GM19025 (cell line): ENCODE data around the gene SCRN2.

Experiments used
- ATAC-seq: cut with Tn5 transposase; IDR thresholded peaks from one replicate; pipeline ENCODE4 v1.9.1; 2021; ENCODE audit warnings: mild to moderate bottlenecking, low read depth, moderate library complexity; ENCODE audit not compliant: unreplicated experiment

Gene SCRN2

DNA sequence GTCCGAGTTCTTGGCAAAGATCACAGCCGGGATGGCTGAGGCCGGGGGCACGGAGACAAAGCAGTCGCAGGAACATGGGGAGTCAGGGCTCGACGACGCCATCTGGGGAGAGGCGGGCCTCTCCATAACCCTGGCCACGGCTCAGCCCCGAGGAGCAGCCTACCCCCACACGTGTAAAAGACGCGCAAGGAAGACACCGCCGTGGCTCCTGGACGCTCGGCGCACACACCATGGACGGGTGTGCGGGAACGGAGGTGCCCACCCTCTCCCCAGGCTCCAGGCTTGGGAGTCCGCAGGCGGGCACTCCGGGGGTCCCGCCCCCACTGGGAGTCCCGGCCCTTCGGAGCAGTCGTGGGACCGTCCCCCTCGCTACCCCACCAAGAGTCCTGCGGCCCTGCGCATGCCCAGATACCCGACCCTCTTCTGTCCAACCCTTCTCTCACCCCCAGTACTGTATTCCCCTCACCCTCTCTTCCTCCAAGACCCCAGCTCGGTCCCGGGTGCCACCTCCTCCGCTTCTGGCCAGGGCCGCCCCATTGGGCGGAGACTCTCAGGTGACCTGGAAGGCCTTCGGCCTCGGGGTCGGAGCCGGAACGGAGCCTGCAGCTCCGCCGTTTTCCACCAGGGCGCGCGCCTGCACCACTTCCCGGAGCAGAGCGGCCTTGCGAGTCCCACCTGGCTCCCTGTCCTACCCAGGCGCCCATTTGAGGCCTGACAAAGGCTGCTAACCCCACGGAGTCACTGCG lies at the start of gene SCRN2:
Gene SCRN2, minus strand, starts transcription at position 532 of the 746 bp plus-strand sequence. Its CDS starts 430 bp downstream, at position 102.
- ATAC-seq = peak; percentile 79

DNA sequence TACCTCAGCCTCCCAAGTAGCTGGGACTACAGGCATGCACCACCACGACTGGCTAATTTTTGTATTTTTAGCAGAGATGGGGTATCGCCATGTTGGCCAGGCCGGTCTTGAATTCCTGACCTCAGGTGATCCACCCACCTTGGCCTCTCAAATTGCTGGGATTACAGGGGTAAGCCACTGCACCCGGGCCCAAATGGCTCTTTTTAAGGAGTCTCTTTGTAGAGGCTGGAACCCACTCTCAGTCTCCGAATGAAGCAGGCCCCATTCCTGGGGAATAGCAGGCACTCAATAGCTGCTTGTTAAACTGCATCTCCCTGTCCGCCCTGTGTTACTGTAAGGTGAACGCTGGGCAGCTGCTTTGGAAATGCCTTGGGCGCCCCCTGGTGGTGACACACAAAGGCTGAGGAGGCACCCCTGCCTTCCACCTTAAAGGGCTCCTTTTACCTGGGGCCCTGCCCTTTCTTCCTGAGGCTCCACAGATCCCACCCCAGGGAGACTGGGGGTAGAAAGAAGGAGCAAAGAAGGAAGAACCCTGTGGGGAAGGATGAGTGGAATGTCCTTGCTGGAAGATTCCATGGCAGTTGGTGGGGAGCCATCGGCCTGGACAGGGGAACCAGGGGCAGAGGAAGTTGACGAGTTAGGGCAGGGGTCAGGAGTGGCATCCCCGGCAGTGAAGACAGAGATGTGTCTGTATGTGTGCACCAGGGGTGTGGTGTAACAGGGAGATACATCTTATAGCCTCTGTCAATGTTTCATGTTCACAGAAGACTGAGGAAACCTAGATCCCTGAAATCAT lies 48.9 kb upstream of the SCRN2 start:
- no peak for ATAC-seq

DNA sequence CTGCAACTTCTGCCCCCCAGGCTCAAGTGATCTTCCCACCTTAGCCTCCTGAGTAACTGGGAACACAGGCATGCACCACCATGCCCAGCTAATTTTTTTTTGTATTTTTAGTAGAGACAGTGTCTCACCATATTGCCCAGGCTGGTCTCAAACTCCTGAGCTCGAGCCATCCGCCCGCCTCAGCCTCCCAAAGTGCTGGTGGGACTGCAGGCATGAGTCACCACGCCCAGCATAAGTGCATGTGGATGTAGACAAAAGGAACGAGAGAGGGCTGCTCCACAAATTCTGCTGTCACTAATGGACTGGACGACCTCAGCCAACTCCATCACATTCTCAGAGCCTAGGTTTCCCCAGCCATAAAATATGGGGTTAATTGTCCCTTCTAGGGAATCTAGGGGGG lies 47.2 kb upstream of the SCRN2 start:
- ATAC-seq = no peak

DNA sequence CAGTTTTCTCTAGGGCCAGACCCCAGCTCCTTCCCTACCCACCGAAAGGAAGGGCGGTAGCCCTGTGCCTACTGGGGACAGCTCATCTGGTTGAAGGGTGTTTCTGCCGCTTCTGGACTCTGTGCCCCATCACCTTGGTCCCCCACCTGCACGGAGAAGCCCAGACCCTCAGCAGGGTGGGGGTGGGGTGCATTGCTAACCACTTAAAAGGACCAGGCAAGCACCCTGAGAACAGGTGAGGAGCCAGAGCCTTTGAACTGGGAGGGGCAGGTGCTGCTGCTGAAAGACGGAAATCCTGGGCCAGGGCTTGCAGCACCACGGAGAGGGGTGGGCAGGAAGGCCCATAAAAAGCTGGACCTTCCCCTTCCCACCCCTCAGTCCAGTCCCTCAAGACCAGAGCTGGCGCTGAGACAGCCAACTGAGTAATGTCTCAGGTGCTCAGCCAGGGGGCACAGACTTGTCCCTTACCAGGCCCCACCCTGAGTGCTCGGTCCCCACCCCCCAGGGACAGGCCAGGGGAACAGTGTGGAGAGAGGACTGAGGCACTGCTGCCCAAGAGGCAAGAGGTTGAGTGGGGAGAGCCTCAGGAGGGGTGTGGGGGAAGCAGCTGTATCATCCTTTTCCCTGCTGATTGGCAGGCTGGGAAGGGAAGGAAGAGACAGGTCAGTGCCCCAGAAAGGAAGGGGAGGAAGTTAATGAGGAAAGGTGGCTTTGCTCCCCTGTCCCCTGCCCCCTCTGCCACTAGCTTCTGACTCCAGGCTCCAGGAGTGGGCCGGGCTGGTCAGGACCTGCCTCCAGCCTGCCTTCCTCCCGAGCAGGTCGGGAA lies 44.0 kb upstream of the SCRN2 start:
- ATAC-seq = no peak

DNA sequence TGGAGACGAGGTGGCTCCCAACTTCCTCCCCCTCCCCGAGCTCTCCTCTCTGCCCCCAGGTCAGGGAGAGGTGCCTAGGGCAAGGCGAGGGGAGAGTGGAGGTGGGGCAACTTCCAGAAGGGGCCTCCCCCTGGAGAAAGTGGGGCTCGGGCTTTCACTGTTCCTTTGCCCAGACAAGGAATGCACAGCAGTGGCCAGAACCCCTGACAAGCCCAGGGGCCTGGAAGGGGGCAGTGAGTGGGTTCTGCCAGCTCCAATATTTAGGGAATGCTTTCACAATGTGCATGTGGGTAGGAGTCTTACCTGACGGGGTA lies 43.3 kb upstream of the SCRN2 start:
- no peak for ATAC-seq

DNA sequence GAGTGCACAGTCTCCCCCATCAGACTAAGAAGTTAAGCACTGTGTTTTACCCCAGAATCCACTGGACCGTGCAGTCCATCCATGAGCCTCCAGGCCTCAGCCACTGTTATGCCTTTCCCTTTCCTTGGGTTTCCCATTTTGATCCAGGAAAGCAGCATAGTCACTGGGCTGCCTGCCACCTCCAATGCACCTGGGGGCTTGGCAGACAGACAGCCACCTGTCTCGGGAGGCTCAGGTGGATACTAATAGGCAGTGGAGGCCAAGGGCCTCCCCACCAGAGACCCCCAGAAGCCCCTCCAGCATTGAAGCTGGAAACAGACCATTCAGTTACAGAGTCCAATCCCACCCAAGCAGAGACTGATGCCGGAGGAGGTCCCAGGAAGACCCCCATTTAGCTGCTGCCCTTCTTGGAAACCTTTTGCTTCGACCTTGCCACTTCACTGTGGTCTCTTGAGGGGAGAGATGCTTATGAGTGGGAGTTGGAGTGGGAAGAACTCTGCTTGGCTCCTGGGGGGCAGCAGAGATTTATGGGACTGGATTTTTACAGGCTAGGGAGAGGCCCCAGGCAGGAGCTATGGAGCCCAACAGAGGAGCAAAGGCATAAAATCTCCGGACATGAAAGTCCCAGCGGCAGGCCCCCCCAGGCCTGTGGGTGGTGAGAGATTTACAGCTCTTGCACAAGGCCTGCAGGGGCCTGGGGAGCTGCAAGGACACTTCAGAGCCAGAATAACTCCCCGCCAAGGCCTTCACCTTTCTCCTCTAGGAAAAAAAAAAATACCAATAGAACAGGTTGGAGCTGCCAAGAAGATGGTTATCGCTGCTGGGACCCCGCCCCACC lies 42.7 kb upstream of the SCRN2 start:
- ATAC-seq = no peak

DNA sequence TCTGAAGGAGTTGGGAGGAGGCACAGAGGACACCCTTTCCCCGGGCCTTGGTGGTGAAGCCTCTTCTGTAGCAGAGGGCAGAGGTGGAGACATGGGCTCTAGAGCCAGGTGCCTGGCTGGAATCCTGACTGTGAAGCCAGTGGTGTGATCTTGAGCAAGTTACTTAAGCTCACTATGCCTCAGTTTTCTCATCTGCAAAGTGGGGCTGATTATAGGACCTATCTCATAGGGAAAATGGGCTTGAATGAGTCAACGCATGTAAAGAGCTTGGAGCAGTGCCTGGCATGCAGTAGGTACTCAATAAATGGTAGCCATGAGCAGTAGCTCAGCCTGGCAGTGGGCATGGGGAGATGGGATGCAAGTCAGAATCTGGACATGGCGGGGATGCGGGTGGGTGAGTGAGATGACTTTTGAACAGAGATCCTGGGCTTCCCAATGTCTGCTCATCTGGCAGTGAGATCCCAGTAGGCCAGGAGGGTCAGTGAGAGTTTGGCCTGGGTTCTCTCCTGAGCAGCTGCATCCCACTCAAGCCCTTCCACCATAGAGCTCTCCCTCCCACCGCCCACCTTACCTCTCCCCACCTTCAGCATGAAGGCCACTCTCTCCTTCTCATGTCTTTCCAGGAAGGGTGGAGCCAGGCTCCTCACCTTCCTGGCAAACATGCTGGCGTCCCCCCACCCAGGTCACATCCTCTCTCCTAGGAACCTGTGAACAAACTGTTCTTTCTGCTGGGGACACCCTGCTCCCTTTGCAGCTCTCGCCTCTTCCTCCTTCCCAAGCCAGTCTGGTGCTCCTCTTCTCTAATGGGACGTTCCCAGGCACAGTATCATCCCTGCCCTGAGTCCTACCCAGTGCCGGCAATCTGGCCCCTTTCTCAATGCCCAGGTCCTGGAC lies 41.9 kb upstream of the SCRN2 start:
- ATAC-seq = no peak

DNA sequence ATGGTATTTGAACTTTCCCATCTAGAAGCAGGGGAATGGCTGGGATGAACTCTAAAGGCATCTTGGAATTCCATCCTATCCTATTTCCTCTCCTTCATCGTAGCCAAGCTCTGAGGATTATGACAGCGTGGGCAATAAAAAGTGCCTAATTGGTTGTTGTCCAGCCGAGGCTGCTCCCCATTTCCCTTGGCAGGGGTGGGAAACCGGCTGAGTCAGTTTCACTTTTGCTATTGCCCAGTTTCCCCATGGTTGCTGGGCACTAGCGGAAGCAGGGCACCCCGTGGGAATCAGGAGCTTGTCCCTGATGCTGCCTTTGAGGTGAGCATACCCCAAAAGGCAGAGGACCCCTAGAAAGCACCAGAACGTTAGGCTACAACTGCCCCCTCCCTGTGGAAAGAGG lies 41.2 kb upstream of the SCRN2 start:
- no peak for ATAC-seq

DNA sequence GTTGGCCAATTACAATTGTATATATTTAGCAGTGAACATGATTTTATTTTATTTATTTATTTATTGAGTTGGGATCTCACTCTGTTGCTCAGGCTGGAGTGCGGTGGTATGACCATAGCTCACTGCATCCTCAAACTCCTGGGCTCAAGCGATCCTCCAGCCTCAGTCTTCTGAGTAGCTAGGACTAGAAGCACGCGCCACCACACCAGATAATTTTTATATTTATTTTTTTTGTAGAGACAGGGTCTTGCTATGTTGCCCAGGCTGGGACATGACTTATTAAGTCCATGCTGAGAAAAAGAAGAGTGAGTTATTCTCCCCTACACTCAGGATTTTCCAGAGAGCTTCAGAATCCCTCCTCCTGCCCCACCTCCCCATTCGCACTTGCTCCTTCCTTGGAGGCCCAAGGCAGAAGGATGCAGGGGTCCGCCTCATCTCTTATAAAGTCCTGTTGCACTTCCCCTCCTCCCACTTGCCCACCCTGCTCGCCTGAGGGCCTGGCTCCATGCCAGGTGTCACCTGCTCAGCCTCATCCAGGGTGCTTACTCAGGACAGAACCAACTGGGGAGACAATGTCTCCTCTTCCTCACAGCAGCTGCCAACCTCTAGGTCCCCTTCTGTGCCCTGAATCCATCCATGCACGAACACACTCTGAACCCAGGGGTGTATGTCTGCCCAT lies 38.8 kb upstream of the SCRN2 start:
- no peak for ATAC-seq

DNA sequence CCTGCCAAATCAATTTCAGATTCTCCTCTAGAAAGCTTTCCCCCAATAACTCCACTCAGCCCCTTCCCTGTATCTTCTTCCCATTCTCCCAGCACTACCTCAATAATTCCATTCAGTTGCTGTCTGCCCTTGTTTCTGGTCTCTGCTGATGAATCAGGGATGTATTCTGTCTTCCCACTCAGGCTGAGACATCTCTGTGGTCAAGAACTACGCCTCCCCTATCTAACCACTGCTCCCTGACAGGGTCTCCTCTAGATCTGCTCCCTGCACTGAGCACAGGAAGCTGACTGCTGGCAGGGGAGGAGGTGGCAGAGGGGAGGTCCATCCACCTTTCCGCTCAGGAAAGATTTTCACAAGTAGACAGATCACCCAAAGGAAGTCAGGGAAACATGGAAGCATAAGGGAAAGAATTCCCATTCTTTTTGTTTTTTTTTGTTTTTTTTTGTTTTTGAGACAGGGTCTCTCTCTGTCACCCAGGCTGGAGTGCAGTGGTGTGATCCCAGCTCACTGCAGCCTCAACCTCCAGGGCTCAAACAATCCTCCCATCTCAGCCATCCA lies 38.0 kb upstream of the SCRN2 start:
- no peak for ATAC-seq

DNA sequence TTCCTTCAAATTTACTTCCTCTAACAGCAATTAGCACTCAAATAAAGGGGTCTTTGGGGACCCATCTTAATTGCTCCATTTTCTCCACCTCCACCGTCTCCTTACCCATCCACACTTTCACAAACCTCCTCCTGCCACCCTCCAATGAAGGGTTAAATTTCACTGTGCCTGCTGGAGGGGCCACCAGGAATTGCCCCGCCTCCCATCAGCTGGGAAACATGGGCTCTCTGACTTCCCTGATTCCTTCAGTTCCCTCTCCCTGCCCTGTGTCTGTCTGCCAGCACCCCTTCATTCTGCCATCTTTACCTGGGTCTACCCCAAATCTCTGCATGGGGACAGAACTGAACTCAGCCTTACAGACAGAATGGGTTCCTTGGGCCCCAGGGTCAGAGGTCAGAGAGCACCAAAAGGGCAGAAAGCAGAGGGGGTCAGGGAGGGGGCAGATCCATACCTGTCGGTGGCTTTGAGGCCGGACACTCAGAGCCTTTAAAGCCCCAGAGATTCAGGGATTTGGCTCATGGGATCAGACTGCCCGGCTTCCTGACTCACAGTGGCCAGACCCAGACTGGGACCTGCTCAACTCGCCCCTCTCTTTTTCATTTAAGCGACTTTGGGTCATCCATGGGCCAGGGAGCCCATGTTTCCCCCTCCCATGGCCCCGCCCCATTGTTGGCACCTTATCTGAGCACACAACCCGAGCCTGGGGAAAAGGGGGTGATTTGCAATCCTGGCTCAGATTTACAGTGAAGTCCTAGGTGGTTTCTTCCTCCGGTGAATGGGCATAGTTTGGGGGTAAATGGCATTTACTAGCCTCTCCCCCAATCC lies 37.3 kb upstream of the SCRN2 start:
- ATAC-seq = no peak

DNA sequence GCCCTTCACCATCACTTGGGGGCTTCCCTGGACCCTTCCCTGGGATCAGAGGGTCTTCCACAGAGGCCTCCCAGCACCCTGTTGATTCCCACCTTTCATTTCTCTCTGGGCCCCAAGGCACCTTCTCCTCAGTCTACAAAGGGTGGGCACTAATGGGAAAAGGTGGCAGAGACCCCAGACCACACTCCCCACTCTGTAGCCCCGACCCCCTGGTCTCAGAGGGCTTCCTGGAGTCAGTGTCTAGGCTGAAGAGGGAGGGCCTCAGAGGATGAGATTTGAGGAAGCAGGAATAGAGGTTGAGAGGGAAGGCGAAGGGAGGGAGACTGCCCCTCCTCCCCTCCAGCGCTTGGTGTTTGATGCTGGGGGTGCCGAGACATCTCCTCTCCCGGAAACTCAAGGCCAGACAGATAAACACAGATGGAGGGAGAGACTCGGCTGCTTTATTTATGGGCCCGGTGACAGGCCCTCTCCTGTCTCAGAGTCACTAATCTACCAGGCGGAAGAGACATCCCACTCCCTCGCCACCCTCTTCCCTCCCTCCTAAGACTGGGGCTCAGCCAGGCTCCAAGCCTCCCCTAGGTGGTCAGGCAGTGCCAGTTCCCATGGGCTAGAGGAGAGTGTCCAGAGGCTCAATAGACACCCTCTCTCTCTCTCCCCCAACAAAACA lies 36.4 kb upstream of the SCRN2 start:
- ATAC-seq = no peak

DNA sequence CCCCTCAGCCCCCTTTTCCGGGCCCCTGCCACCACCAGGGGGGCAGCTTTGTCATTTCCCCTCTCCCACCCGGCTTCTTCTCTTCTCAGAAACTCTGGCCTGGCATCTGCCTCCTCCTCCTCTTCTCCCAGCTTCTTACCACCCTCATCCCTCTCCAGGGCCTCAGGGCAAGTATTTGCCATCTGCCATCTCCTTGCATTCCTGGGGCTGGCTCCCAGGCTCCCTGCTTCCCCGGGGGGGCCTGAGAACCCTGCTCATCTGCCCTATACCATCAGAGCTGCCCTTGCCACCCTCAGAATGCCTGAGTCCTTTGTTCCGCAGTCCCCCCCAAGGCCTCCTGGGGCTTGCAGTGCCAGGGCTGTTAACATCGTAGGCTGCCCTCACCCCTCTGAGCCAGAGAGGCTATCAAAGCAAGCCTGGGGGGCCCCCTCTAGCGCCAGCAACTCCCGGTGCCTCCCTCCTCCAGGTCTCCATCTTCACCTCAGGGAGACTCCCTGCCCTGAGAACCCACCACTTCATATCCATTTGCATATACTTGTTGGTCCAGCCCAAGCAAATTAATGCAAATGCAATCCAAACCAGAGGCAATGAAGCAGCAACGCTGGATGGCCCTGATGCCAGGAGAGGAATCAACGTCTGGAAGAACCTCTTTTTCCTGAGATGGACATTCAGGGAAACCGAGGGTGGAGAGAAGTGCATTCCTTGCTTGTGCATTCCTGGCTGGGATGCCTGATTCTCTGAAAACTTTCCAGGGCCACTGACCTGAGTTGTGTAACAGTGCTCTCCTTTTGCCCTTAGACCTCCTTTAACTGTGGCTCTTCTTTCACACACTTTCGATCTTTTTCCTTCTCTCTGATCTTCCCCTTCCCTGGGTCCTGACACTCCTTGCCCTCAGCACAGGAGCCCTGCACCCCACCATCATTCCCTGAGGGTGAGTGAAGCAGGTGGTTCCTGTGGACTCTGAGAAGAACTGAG lies 34.2 kb upstream of the SCRN2 start:
- no peak for ATAC-seq

DNA sequence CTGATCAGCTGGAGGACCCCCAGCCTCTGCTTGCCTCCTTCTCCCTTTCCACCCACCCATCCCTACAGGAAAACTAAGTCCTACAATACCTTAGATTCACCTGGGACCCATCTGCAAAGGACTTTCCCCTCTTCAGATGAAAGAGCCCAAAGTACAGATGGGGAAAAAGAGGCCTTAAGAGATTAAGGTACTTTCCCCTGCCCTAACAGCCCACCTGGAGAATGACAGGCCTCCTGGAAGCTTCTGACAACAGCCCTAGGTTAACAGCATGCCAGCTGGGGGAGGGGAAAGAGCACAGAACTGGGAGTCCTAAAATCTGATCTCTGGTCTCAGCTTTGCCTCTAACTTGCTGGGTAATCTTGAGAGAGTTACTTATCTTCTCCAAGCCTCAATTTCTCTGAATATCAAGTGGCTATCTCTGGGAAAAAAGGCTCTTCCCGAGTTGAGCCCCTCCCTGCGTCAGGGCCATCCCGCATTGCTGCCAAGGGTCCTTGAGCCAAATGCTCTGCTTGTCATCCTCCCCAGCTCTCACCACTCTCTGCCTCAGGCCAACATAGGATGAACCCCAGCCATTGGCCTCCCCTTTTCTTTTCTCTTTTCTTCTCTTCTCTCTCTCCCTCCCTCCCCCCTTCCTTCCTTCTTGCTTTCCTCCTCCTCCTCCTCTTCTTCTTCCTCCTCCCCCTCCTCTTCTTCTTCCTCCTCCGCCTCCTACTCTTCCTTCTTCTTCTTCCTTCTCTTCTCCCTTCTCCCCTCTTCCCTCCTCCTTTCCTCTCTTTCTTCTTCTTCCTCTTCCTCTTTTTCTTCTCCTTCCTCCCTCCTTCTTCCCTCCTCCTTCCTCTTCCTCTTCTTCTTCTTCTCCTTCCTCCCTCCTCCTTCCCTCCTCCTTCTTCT lies 32.4 kb upstream of the SCRN2 start:
- no peak for ATAC-seq

DNA sequence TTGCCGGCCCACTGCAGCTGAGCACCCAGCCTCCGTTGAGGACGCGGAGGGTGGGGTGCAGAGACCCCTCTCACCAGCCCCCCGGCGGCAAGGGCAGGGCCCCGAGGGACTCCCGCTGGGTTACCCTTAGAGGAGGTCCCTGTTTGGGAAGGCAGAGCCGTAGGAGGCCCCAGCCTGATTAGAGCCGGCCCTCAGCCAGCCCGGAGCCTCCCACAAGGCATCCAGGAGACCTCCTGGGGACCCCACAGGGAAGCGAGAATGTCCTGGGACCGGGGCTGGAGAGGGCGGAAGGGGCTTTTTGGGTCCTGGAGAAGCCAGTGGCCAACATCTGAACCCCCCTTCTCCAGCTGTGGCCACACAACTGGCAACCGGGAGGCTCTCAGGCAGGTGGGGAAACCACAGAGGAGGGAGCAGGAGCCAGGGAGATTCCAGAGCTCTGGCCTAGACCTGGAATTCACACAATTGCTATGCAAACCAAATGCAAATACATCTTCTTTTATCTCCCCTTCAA lies 31.6 kb upstream of the SCRN2 start:
- ATAC-seq = no peak
